ENCODE results near the gene CTSE. TPM values are rescaled to one million over a fixed set of nuclear protein-coding genes. Genes with fewer than 3 reads are reported as not detected.

The CTSE gene
- total RNA-seq, 2 experiments from 2014 or later: not detected

GRCh38 chr1:205961405-205961804 lies 62.3 kb downstream of the CTSE start:
- intact Hi-C loops (cut with micrococcal nuclease): no loop called here
- peak; percentile 78 for DNase-seq
- no peak overlapping the region for H3K4me3 Mint-ChIP-seq
- no peaks in the 10 kb centered on the region for H3K36me3 Mint-ChIP-seq (ENCODE audit: low read depth)
- peaks cover 10% of the 10 kb centered on the region for H3K27me3 Mint-ChIP-seq (ENCODE audit: low read depth)
- no peaks in the 10 kb centered on the region for H3K9me3 Mint-ChIP-seq
- CTCF ChIA-PET: interaction anchor here (1.8 kb wide), 1 partner anchor 16 kb away, joined by 4 read pairs; no protein-coding TSS in a partner anchor
- H3K4me1 Mint-ChIP-seq (ENCODE audit: low read depth): peaks cover 10% of the 10 kb centered on the region
- H3K27ac Mint-ChIP-seq: no peak overlapping the region

DNA sequence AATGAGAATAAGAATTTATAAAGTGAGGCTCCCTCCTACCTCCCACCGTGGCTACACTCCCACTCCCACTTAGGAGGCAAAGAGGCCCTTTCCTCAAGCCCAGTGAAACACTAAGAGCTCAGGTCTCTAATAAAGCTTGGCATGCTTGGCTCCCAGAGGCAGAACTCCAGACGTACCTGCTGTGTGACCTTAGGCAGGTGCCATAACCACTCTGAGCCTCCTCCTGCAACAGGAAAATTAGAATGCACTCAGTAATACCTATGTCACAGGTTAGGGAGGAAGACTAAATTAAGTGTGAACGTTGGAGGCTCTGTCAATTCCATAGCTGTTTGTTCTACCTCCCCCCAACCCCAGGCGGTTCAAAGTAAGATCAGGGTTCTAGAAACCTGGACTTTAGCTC lies 63.9 kb downstream of the CTSE start:
- intact Hi-C loops (cut with micrococcal nuclease): no loop called here
- CTCF ChIA-PET: interaction anchor here (0.8 to 2.4 kb wide), 2 partner anchors 17 to 40 kb away, joined by 3 to 12 read pairs; no protein-coding TSS in a partner anchor
- H3K27me3 Mint-ChIP-seq (ENCODE audit: low read depth): peaks cover 14% of the 10 kb centered on the region
- no peak overlapping the region for H3K4me3 Mint-ChIP-seq
- no peaks in the 10 kb centered on the region for H3K36me3 Mint-ChIP-seq (ENCODE audit: low read depth)
- no peak for DNase-seq
- H3K9me3 Mint-ChIP-seq: no peaks in the 10 kb centered on the region
- H3K4me1 Mint-ChIP-seq (ENCODE audit: low read depth): peaks cover 10% of the 10 kb centered on the region
- no peak overlapping the region for H3K27ac Mint-ChIP-seq

Other genes starting within 250 kb of the CTSE start
- 10 to 100 TPM; 25.0 TPM for gene RAB29, start 248.4 kb downstream of the CTSE start, total RNA-seq
- gene SLC41A1, start 210.7 kb downstream of the CTSE start, total RNA-seq: 10 to 100 TPM; 32.1 to 33.9 TPM
- under 1 TPM; 0.59 to 0.62 TPM for gene PM20D1, start 173.8 kb downstream of the CTSE start, total RNA-seq
- gene SLC26A9, start 80.4 kb downstream of the CTSE start, total RNA-seq: not detected
- gene RAB7B, start 20.5 kb downstream of the CTSE start, total RNA-seq: not detected
- gene RHEX, start 29.3 kb upstream of the CTSE start, total RNA-seq: not detected
- gene AVPR1B, start 93.5 kb upstream of the CTSE start, total RNA-seq: not detected
- gene FAM72A, start 178.9 kb upstream of the CTSE start, total RNA-seq: 10 to 100 TPM; 55.1 to 56.0 TPM
- gene SRGAP2, start 179.6 kb upstream of the CTSE start, total RNA-seq: 10 to 100 TPM; 42.4 to 47.8 TPM

Data from activated naive CD4-positive, alpha-beta T cell treated with anti-CD3 and anti-CD28 coated beads for 36 hours (primary cell).